SK-N-SH (cell line): ENCODE measurements around the gene CEP120.
"Not testable (repeated sequence)": the region's sequence is repeated elsewhere in the genome, so short reads cannot be mapped to it uniquely, and the experiment has no call there.

Experiments used
- MXI1 ChIP-seq: IDR thresholded peaks from 2 replicates; pipeline ENCODE4 v1.6.1; 2012; ENCODE audit warnings: mild to moderate bottlenecking, low read depth, low read length, improper control_type of control experiment
- POLR2AphosphoS5 ChIP-seq: IDR thresholded peaks from 2 replicates; pipeline ENCODE4 v1.6.1; 2012; ENCODE audit warnings: low read depth, low read length
- TF ChIP-seq, protein P1 (sequence below): fragments of 200-600 bp; sonication (generic); IDR thresholded peaks from 2 replicates; pipeline ENCODE4 v1.6.1; 2017; ENCODE audit warnings: antibody characterized with exemption, mild to moderate bottlenecking, moderate library complexity

DNA sequence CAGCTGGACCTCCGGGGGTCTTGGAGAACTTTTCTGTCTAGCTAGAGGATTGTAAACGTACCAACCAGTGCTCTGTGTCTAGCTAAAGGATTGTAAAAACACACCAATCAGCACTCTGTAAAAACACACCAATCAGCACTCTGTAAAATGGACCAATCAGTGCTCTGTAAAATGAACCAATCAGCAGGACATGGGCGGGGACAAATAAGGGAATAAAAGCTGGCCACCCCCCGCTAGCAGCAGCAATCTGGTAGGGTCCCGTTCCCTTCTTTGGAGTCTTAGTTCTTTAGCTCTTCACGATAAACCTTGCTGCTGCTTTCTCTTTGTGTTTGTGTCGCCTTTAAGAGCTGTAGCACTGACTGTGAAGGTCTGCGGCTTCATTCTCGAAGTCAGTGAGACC, 114.8 kb downstream of the CEP120 start:
- not testable (repeated sequence) for TF ChIP-seq MXI1, POLR2AphosphoS5
- TF ChIP-seq, protein P1, sequence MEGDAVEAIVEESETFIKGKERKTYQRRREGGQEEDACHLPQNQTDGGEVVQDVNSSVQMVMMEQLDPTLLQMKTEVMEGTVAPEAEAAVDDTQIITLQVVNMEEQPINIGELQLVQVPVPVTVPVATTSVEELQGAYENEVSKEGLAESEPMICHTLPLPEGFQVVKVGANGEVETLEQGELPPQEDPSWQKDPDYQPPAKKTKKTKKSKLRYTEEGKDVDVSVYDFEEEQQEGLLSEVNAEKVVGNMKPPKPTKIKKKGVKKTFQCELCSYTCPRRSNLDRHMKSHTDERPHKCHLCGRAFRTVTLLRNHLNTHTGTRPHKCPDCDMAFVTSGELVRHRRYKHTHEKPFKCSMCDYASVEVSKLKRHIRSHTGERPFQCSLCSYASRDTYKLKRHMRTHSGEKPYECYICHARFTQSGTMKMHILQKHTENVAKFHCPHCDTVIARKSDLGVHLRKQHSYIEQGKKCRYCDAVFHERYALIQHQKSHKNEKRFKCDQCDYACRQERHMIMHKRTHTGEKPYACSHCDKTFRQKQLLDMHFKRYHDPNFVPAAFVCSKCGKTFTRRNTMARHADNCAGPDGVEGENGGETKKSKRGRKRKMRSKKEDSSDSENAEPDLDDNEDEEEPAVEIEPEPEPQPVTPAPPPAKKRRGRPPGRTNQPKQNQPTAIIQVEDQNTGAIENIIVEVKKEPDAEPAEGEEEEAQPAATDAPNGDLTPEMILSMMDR, result not testable (repeated sequence)
